GM23248 (cell line): ENCODE measurements around the gene PRLH. TPM values are rescaled to one million over a fixed set of nuclear protein-coding genes. Genes with fewer than 3 reads are reported as not detected.

Experiments
- DNase-seq: peaks from one replicate; pipeline ENCODE4 v3.0.0-alpha.2; 2015
- H2AFZ ChIP-seq: fragments of 200-600 bp; sonication (generic); 2 replicates; pipeline ENCODE4 v1.6.1; 2016; ENCODE audit warnings: antibody characterized with exemption
- H3F3A ChIP-seq: fragments of 200-600 bp; sonication (generic); 2 replicates; pipeline ENCODE4 v1.6.1; 2016; ENCODE audit warnings: mild to moderate bottlenecking, antibody characterized with exemption, mixed run types; ENCODE audit not compliant: insufficient read depth
- H3K27ac ChIP-seq: fragments of 200-600 bp; sonication (generic); 2 replicates; pipeline ENCODE4 v1.5.1; 2016; ENCODE audit warnings: mild to moderate bottlenecking
- H3K27me3 ChIP-seq: fragments of 200-600 bp; sonication (generic); replicated peaks from 2 replicates; pipeline ENCODE4 v1.6.1; 2016; ENCODE audit warnings: mild to moderate bottlenecking; ENCODE audit not compliant: insufficient read depth
- H3K36me3 ChIP-seq: fragments of 200-600 bp; sonication (generic); 2 replicates; pipeline ENCODE4 v1.6.1; 2016; ENCODE audit warnings: low read depth, mild to moderate bottlenecking
- H3K4me1 ChIP-seq: fragments of 200-600 bp; sonication (generic); 2 replicates; pipeline ENCODE4 v1.6.1; 2016; ENCODE audit warnings: mild to moderate bottlenecking; ENCODE audit not compliant: insufficient read depth
- H3K4me2 ChIP-seq: fragments of 200-600 bp; sonication (generic); one replicate; pipeline ENCODE4 v1.6.1; 2016; ENCODE audit warnings: mild to moderate bottlenecking; ENCODE audit not compliant: unreplicated experiment
- H3K4me3 ChIP-seq: fragments of 200-600 bp; sonication (generic); 2 replicates; pipeline ENCODE4 v1.5.1; 2016; ENCODE audit warnings: mild to moderate bottlenecking
- H3K79me2 ChIP-seq: fragments of 200-600 bp; sonication (generic); 2 replicates; pipeline ENCODE4 v1.6.1; 2016; ENCODE audit warnings: mild to moderate bottlenecking; ENCODE audit not compliant: insufficient read depth
- H3K9ac ChIP-seq: fragments of 200-600 bp; sonication (generic); 2 replicates; pipeline ENCODE4 v1.6.1; 2016; ENCODE audit warnings: mild to moderate bottlenecking
- H3K9me2 ChIP-seq: fragments of 200-600 bp; sonication (generic); 2 replicates; pipeline ENCODE4 v1.6.1; 2016; ENCODE audit warnings: mixed run types, mild to moderate bottlenecking, moderate library complexity; ENCODE audit not compliant: insufficient read depth
- H3K9me3 ChIP-seq: fragments of 200-600 bp; sonication (generic); one replicate; pipeline ENCODE4 v1.6.1; 2017; ENCODE audit warnings: low read depth
- H4K20me1 ChIP-seq: fragments of 200-600 bp; sonication (generic); 2 replicates; pipeline ENCODE4 v1.6.0; 2016; ENCODE audit not compliant: insufficient read depth
- EZH2 ChIP-seq: fragments of 200-600 bp; sonication (generic); IDR thresholded peaks from 2 replicates; pipeline ENCODE4 v1.6.1; 2018; ENCODE audit warnings: antibody characterized with exemption, mild to moderate bottlenecking; ENCODE audit not compliant: insufficient read depth, poor library complexity, severe bottlenecking
- EZH2phosphoT487 ChIP-seq: fragments of 200-600 bp; sonication (generic); IDR thresholded peaks from 2 replicates; pipeline ENCODE4 v1.6.1; 2018; ENCODE audit warnings: antibody characterized with exemption, moderate library complexity, mild to moderate bottlenecking, low read depth; ENCODE audit not compliant: insufficient read depth
- WGBS, 2 experiments: methylation state at CpG; one replicate each; pipeline ENCODE4 v1.1.6; 2015 to 2017; ENCODE audit warnings: low lambda C conversion rate in 2 of 2, low coverage in 1 of 2; ENCODE audit errors: missing lambda C conversion rate in 2 of 2; 5-methylcytosine and 5-hydroxymethylcytosine counted together
- in situ Hi-C: fragments of 300-500 bp; cut with MboI; formaldehyde crosslinking; loops from 2 replicates; pipeline ENCODE4 v1.15.0; 2020
- polyA plus RNA-seq: library from polyadenylated mRNA; unstranded; fragments of >200 nt; fragmentation: Nextera tagmentation; extraction: Ambion mirVana; gene quantifications from 2 replicates; pipeline ENCODE4 v1.2.1, GENCODE V29; 2016
- total RNA-seq: library from RNA; depleted of rRNA; stranded (reverse); fragments of >200 nt; shearing (Covaris generic); gene quantifications from 2 replicates; pipeline ENCODE4 v1.2.3, GENCODE V29; 2014

The PRLH gene
- total and polyA plus RNA-seq, 2 experiments from 2014 or later: not detected

DNA sequence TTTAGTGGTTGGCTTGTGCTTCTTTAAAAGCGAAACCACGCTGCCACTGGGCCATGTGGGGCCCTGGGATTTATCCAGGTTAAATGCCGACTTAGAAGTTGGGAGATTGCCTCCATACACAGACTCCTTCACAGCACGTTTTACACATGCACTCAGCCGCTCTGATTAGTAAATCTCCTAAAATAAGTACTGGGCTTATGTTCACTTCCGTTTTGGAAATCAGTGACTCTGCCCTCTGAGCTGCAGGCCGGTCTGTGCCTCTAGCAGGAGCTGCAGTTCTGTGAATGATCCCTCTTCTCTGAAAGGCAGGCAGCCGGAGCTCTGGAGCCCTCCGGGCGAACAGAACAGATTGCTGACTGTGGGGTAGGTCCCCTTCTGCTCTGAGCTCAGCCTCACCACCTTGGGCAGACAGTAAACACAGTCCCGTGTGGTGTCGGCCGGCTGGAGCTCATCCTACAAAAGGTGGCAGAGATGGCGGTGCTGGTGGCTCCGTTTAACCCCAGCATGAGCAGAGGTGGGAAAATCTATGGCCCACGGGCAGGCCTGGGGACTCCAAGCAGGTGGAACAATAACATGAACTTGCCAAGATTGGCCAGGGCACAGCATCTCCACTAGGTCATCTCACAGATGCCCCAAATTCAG lies 34.0 kb downstream of the PRLH start:
- WGBS, 2 experiments: 11 to 14% methylated on average over 16 of the region's 16 CpGs
- H3K9ac ChIP-seq: peak overlapping the region; percentile 62
- TF ChIP-seq EZH2 (no peak), EZH2phosphoT487 (no peak)
- H3K9me3 ChIP-seq: no peaks in the 10 kb centered on the region
- H3F3A ChIP-seq: no peaks in the 10 kb centered on the region
- H4K20me1 ChIP-seq: no peaks in the 10 kb centered on the region
- peak; percentile 84 for DNase-seq
- in situ Hi-C loops: no loop called here
- H3K79me2 ChIP-seq: no peaks in the 10 kb centered on the region
- peak overlapping the region; percentile 34; the same call in 1 of the 2 replicates for H3K4me3 ChIP-seq
- peak overlapping the region; percentile 40 for H3K27ac ChIP-seq
- peak overlapping the region; percentile 76 for H3K4me2 ChIP-seq
- peak overlapping the region; percentile 95 for H2AFZ ChIP-seq
- no peaks in the 10 kb centered on the region for H3K27me3 ChIP-seq
- peaks cover 12% of the 10 kb centered on the region for H3K4me1 ChIP-seq
- no peaks in the 10 kb centered on the region for H3K9me2 ChIP-seq
- no peaks in the 10 kb centered on the region for H3K36me3 ChIP-seq

DNA sequence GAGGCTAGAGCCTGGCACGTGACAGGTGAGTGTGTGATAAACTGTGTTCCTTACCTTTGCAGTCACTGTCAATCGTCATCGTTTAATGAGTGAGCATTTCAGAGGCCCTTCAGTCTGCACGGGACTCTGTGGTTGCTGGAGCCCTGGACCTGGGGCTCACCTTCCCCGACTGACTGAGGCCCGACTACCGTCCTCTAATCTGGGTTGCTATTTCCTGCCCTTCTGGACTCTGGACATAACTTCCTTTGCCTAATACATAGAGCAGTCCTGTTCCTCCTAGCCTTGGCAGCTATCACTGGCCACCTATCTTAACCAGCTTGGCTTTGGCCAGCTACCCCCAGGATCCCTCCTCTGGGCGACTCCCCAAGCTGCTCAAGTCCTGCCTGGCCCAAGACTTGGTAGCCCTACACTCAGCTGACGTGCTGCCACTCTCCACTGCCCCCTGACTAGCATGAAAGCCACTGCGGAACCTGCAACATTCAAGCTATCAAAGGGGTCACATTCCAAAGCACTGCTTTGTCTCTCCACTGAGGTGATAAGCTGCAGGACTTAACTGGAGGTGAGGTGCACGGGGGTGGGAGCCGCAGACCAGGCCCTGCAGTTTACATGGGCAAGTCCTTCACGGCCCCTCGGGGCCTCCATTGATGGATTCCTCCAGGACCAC lies 35.2 kb downstream of the PRLH start:
- in situ Hi-C loops: no loop called here
- no peaks in the 10 kb centered on the region for H3K36me3 ChIP-seq
- H3K9me2 ChIP-seq: no peaks in the 10 kb centered on the region

GRCh38 chr2:237602409-237602808 lies 36.0 kb downstream of the PRLH start:
- no peaks in the 10 kb centered on the region for H3F3A ChIP-seq
- H4K20me1 ChIP-seq: no peaks in the 10 kb centered on the region
- whole genome bisulfite sequencing, 2 experiments: 90 to 91% methylated on average over 7 of the region's 7 CpGs
- H3K9me3 ChIP-seq: no peaks in the 10 kb centered on the region
- no peak overlapping the region for H2AFZ ChIP-seq
- no peaks in the 10 kb centered on the region for H3K36me3 ChIP-seq
- TF ChIP-seq EZH2phosphoT487 (no peak), EZH2 (no peak)
- H3K4me2 ChIP-seq: no peak overlapping the region
- peaks cover 12% of the 10 kb centered on the region for H3K4me1 ChIP-seq
- DNase-seq: no peak
- H3K79me2 ChIP-seq: no peaks in the 10 kb centered on the region
- no peaks in the 10 kb centered on the region for H3K9me2 ChIP-seq
- no peak overlapping the region for H3K9ac ChIP-seq
- H3K27me3 ChIP-seq: no peaks in the 10 kb centered on the region
- H3K27ac ChIP-seq: no peak overlapping the region
- H3K4me3 ChIP-seq: no peak overlapping the region
- in situ Hi-C loops: no loop called here

More for the DNA sequence above, 35.2 kb downstream of the PRLH start:
- Histone ChIP-seq H3K4me2 (no peak overlapping the region), H3K79me2 (no peaks in the 10 kb centered on the region), H3F3A (no peaks in the 10 kb centered on the region), H4K20me1 (no peaks in the 10 kb centered on the region), H3K9me3 (no peaks in the 10 kb centered on the region), H2AFZ (no peak overlapping the region), H3K9ac (no peak overlapping the region), H3K4me3 (no peak overlapping the region), H3K4me1 (peaks cover 12% of the 10 kb centered on the region), H3K27ac (no peak overlapping the region), H3K27me3 (no peaks in the 10 kb centered on the region)
- TF ChIP-seq EZH2phosphoT487 (no peak), EZH2 (no peak)
- WGBS, 2 experiments: 96 to 98% methylated on average over 14 of the region's 14 CpGs
- no peak for DNase-seq

- Histone ChIP-seq H3K79me2 (no peaks in the 10 kb centered on the region), H3K27me3 (no peaks in the 10 kb centered on the region), H4K20me1 (no peaks in the 10 kb centered on the region), H3K4me3 (no peak overlapping the region), H3K36me3 (no peaks in the 10 kb centered on the region), H3K4me2 (peak overlapping the region; percentile 55), H3K9me3 (no peaks in the 10 kb centered on the region), H3K27ac (no peak overlapping the region), H2AFZ (peak overlapping the region; percentile 65), H3K9me2 (no peaks in the 10 kb centered on the region), H3K9ac (peak overlapping the region; percentile 34; the same call in 1 of the 2 replicates), H3K4me1 (peaks cover 12% of the 10 kb centered on the region), H3F3A (no peaks in the 10 kb centered on the region)
- 93% methylated on average over 13 of the region's 13 CpGs for WGBS, 2 experiments
- in situ Hi-C loops: no loop called here
- no peak for DNase-seq
- TF ChIP-seq EZH2 (no peak), EZH2phosphoT487 (no peak)
These were observed 36.8 kb downstream of the PRLH start for GRCh38 chr2:237603049-237603717.
